Activated B cell treated with CpG ODN at 0.5 μM for 24 hours (primary cell): ENCODE measurements around the gene TECTA. TPM values are rescaled to one million over a fixed set of nuclear protein-coding genes. Genes with fewer than 3 reads are reported as not detected.

Source experiments
- ATAC-seq: fragments of 200-7000 bp; cut with Tn5 transposase; one replicate; pipeline ENCODE4 v1.10.0; 2021; ENCODE audit warnings: low read depth, mild to moderate bottlenecking, moderate library complexity
- CTCF ChIA-PET: fragments of 350-600 bp; sonication (Branson Sonifier 250); formaldehyde crosslinking; loops from one replicate; lab custom pipeline; 2021; ENCODE audit warnings: antibody characterized with exemption; lab: Charles Lee
- POLR2A ChIA-PET: fragments of 350-600 bp; sonication (Branson Sonifier 250); formaldehyde crosslinking; loops from one replicate; lab custom pipeline; 2021; ENCODE audit warnings: antibody characterized with exemption; lab: Charles Lee
- DNase-seq: peaks from one replicate; pipeline ENCODE4 v3.0.0; 2022
- H3K27ac Mint-ChIP-seq: one replicate; pipeline ENCODE4 v1.8.0; 2020; ENCODE audit warnings: mixed read lengths
- H3K27me3 Mint-ChIP-seq: one replicate; pipeline ENCODE4 v1.8.0; 2021; ENCODE audit warnings: mixed read lengths
- H3K36me3 Mint-ChIP-seq: one replicate; pipeline ENCODE4 v1.8.0; 2021; ENCODE audit warnings: low read depth, mixed read lengths
- H3K4me1 Mint-ChIP-seq: one replicate; pipeline ENCODE4 v1.8.0; 2021; ENCODE audit warnings: mixed read lengths
- H3K4me3 Mint-ChIP-seq: one replicate; pipeline ENCODE4 v1.8.0; 2020; ENCODE audit warnings: mild to moderate bottlenecking, mixed read lengths
- H3K9me3 Mint-ChIP-seq: one replicate; pipeline ENCODE4 v1.8.0; 2020; ENCODE audit warnings: mixed read lengths
- CTCF ChIP-seq: fragments of 200-600 bp; IDR thresholded peaks from one replicate; pipeline ENCODE4 v1.8.0; 2022; ENCODE audit warnings: antibody characterized with exemption, mild to moderate bottlenecking
- intact Hi-C: fragments of 100-400 bp; cut with micrococcal nuclease; formaldehyde crosslinking; loops from one replicate; pipeline ENCODE4 v1.15.1; 2024
- total RNA-seq: library from RNA; stranded (reverse); gene quantifications from 2 replicates; pipeline ENCODE4 v1.2.3, GENCODE V29; 2022

TECTA gene
- total RNA-seq, 1 donor from 2014 or later, result 0.24 TPM

GRCh38 chr11:121134741-121135312 lies 33.8 kb downstream of the TECTA start:
- no peak for TF ChIP-seq CTCF
- ATAC-seq (no peak), DNase-seq (no peak)
- Mint-ChIP-seq H3K27me3 (peaks cover 12% of the 10 kb centered on the region), H3K9me3 (no peaks in the 10 kb centered on the region), H3K4me3 (no peak overlapping the region), H3K36me3 (no peaks in the 10 kb centered on the region), H3K27ac (no peak overlapping the region), H3K4me1 (no peaks in the 10 kb centered on the region)
- ChIA-PET POLR2A (no interaction called here), CTCF (no interaction called here)
- intact Hi-C loops, result no loop called here

- H3K27me3 Mint-ChIP-seq, result peaks cover 14% of the 10 kb centered on the region
- no peak overlapping the region for H3K27ac Mint-ChIP-seq
- ChIA-PET CTCF (no interaction called here), POLR2A (no interaction called here)
- TF ChIP-seq CTCF, result no peak
- H3K4me3 Mint-ChIP-seq, result no peak overlapping the region
- intact Hi-C loops, result no loop called here
- ATAC-seq (no peak), DNase-seq (no peak)
- H3K4me1 Mint-ChIP-seq, result no peaks in the 10 kb centered on the region
- H3K36me3 Mint-ChIP-seq, result no peaks in the 10 kb centered on the region
- no peaks in the 10 kb centered on the region for H3K9me3 Mint-ChIP-seq
These were observed 36.0 kb downstream of the TECTA start for GRCh38 chr11:121137005-121137404.

GRCh38 chr11:121138259-121138658 lies 37.2 kb downstream of the TECTA start:
- no peak overlapping the region for H3K4me3 Mint-ChIP-seq
- CTCF ChIA-PET, result no interaction called here
- intact Hi-C loops, result no loop called here
- ATAC-seq (no peak), DNase-seq (no peak)
- peaks cover 14% of the 10 kb centered on the region for H3K27me3 Mint-ChIP-seq
- H3K4me1 Mint-ChIP-seq, result no peaks in the 10 kb centered on the region
- no peaks in the 10 kb centered on the region for H3K9me3 Mint-ChIP-seq
- POLR2A ChIA-PET, result no interaction called here
- no peak overlapping the region for H3K27ac Mint-ChIP-seq
- no peaks in the 10 kb centered on the region for H3K36me3 Mint-ChIP-seq
- TF ChIP-seq CTCF, result no peak

GRCh38 chr11:121140369-121140768 lies 39.3 kb downstream of the TECTA start:
- H3K27me3 Mint-ChIP-seq, result peaks cover 11% of the 10 kb centered on the region

GRCh38 chr11:121141066-121141465 lies 40.0 kb downstream of the TECTA start:
- Mint-ChIP-seq H3K27me3 (peaks cover 6% of the 10 kb centered on the region), H3K27ac (no peak overlapping the region), H3K36me3 (no peaks in the 10 kb centered on the region), H3K4me3 (no peak overlapping the region), H3K9me3 (no peaks in the 10 kb centered on the region), H3K4me1 (no peaks in the 10 kb centered on the region)
- no peak for TF ChIP-seq CTCF
- ATAC-seq, result no peak
- ChIA-PET POLR2A (no interaction called here), CTCF (no interaction called here)
- DNase-seq, result no peak
- intact Hi-C loops, result no loop called here

More at GRCh38 chr11:121140369-121140768, 39.3 kb downstream of the TECTA start:
- CTCF ChIA-PET, result no interaction called here
- Mint-ChIP-seq H3K4me3 (no peak overlapping the region), H3K36me3 (no peaks in the 10 kb centered on the region), H3K9me3 (no peaks in the 10 kb centered on the region), H3K27ac (no peak overlapping the region), H3K4me1 (no peaks in the 10 kb centered on the region)
- TF ChIP-seq CTCF, result no peak
- intact Hi-C loops, result no loop called here
- DNase-seq, result no peak
- ATAC-seq, result no peak
- POLR2A ChIA-PET, result no interaction called here
